HepG2 (cell line): ENCODE results near the gene UBB. TPM values are rescaled to one million over a fixed set of nuclear protein-coding genes. Genes with fewer than 3 reads are reported as not detected.
A peak's percentile ranks its signal among the peaks of the same experiment; 100 is the strongest.

Source experiments
- ASH2L ChIP-seq: fragments of 300-600, 200-600 bp; sonication (generic); IDR thresholded peaks from 2 replicates; pipeline ENCODE4 v1.7.0; 2017; ENCODE audit warnings: low read depth, mild to moderate bottlenecking, moderate library complexity, mixed read lengths, low read length; ENCODE audit not compliant: insufficient read length
- BORCS8-MEF2B ChIP-seq: sonication (generic); formaldehyde crosslinking; IDR thresholded peaks from 2 replicates; pipeline ENCODE4 v1.8.0; 2022; ENCODE audit warnings: mild to moderate bottlenecking, missing genetic modification reagents
- DR1 ChIP-seq: sonication (generic); formaldehyde crosslinking; IDR thresholded peaks from 2 replicates; pipeline ENCODE4 v1.8.0; 2021; ENCODE audit warnings: mild to moderate bottlenecking, missing genetic modification reagents, inconsistent platforms
- GABPB1 ChIP-seq: IDR thresholded peaks from 2 replicates; pipeline ENCODE4 v1.6.1; 2016; ENCODE audit warnings: mild to moderate bottlenecking, missing genetic modification reagents, moderate library complexity, missing compliant biosample characterization
- GLI4 ChIP-seq: sonication (generic); formaldehyde crosslinking; IDR thresholded peaks from 2 replicates; pipeline ENCODE4 v1.5.1; 2020; ENCODE audit warnings: missing genetic modification reagents, mild to moderate bottlenecking, moderate library complexity, borderline replicate concordance
- KDM1A ChIP-seq: IDR thresholded peaks from 2 replicates; pipeline ENCODE4 v1.6.1; 2016; ENCODE audit warnings: missing compliant biosample characterization
- MAFK ChIP-seq, 2 experiments: IDR thresholded peaks in 1 of 2; conservative IDR thresholded peaks in 1 of 2; 2 replicates each; pipeline ENCODE4 v1.6.1; 2011; ENCODE audit warnings: improper control_type of control experiment in 2 of 2, low read length in 2 of 2
- NR3C1 ChIP-seq: sonication (generic); formaldehyde crosslinking; IDR thresholded peaks from 2 replicates; pipeline ENCODE4 v1.4.0; 2020; ENCODE audit warnings: missing genetic modification reagents
- TBX3 ChIP-seq: fragments of 450-650 bp; IDR thresholded peaks from 2 replicates; pipeline ENCODE4 v1.6.1; 2017; ENCODE audit warnings: antibody characterized with exemption, mild to moderate bottlenecking, inconsistent platforms, borderline replicate concordance
- ZFP1 ChIP-seq: IDR thresholded peaks from 2 replicates; pipeline ENCODE4 v1.6.1; 2016
- ZFP36L1 ChIP-seq: sonication (generic); formaldehyde crosslinking; IDR thresholded peaks from 2 replicates; pipeline ENCODE4 v1.8.0; 2022; ENCODE audit warnings: mild to moderate bottlenecking, missing genetic modification reagents, moderate library complexity
- ZNF333 ChIP-seq: sonication (generic); formaldehyde crosslinking; IDR thresholded peaks from 2 replicates; pipeline ENCODE4 v1.4.0; 2020; ENCODE audit warnings: mild to moderate bottlenecking, missing genetic modification reagents, borderline replicate concordance
- ZNF607 ChIP-seq: sonication (generic); formaldehyde crosslinking; IDR thresholded peaks from 2 replicates; pipeline ENCODE4 v1.5.1; 2020; ENCODE audit warnings: missing genetic modification reagents, mild to moderate bottlenecking, borderline replicate concordance
- ZNF724P ChIP-seq: sonication (generic); formaldehyde crosslinking; IDR thresholded peaks from 2 replicates; pipeline ENCODE4 v1.8.0; 2022; ENCODE audit warnings: missing genetic modification reagents, borderline replicate concordance
- ZSCAN30 ChIP-seq: sonication (generic); formaldehyde crosslinking; IDR thresholded peaks from 2 replicates; pipeline ENCODE4 v1.5.0; 2020; ENCODE audit warnings: mild to moderate bottlenecking, missing genetic modification reagents
- polyA plus RNA-seq, 8 experiments: library from polyadenylated mRNA; depleted of rRNA in 3 of 8; stranded (reverse) in 7 of 8; unstranded in 1 of 8; fragments of >200 nt; fragmentation: Illumina TruSeq in 4 of 8; extraction: Trizol in 4 of 8; gene quantifications; 2 replicates each; pipeline versions ENCODE4 v1.2.1 to v1.2.3, GENCODE V29; 2011 to 2016; ENCODE audit warnings: low read depth in 4 of 8, missing spikeins in 1 of 8, mixed read lengths in 1 of 8; ENCODE audit not compliant: insufficient read depth in 1 of 8
- total RNA-seq, 5 experiments: library from RNA; depleted of rRNA; stranded (reverse); fragments of >200 nt; fragmentation: Illumina TruSeq; extraction: Trizol; gene quantifications; 2 replicates each; pipeline ENCODE4 v1.2.3, GENCODE V29; 2016; ENCODE audit warnings: low read depth in 1 of 5
- TF ChIP-seq, protein P1 (sequence below): sonication (generic); formaldehyde crosslinking; IDR thresholded peaks from 2 replicates; pipeline ENCODE4 v1.4.0; 2020; ENCODE audit warnings: missing genetic modification reagents
- TF ChIP-seq, protein P2 (sequence below): sonication (generic); formaldehyde crosslinking; IDR thresholded peaks from 2 replicates; pipeline ENCODE4 v1.8.1; 2022; ENCODE audit warnings: low read depth, mild to moderate bottlenecking, missing genetic modification reagents
- TF ChIP-seq, protein P3 (sequence below): sonication (generic); formaldehyde crosslinking; IDR thresholded peaks from 2 replicates; pipeline ENCODE4 v1.4.0; 2020; ENCODE audit warnings: mild to moderate bottlenecking, missing genetic modification reagents
- TF ChIP-seq, protein P4 (sequence below): IDR thresholded peaks from 2 replicates; pipeline ENCODE4 v1.6.1; 2016; ENCODE audit warnings: control low read depth

The UBB gene
- total and polyA plus RNA-seq, 2 of the 13 experiments (the other 11 are each of a cell fraction or from before 2014, with no cell fraction given): 1,130 to 2,066 TPM

DNA sequence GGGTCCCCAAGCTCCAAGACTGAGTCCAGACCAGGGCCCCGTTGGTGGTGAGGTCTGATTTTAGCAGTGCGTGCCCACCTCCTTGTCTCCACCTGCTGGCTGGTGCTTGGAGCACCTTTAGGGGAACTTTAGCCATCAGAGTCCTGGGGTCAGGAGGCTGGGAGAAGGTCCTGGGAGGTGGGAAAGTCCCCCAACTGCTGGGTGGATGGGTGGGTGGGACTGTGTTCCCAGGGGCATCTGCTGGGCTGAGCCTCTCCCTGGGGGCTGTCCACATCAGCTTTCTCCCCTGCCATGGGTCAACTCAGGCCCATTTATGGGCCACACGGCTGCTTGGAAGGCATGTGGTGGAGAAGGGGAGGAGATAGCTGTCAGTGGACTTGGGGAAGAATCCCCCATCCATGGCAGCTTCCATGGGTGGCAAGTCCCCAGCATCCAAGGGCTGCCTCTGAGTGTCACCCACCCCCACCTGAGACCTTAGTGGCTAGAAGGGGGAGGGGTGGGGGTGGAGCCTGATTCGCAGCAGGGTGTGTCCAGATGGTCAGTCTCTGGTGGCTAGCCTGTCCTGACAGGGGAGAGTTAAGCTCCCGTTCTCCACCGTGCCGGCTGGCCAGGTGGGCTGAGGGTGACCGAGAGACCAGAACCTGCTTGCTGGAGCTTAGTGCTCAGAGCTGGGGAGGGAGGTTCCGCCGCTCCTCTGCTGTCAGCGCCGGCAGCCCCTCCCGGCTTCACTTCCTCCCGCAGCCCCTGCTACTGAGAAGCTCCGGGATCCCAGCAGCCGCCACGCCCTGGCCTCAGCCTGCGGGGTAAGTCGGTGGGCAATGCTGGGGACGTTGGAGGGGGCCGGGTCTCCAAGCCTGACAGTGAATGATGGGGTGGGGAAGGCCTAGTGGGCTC, 34.4 kb downstream of the UBB start, which contains the start of gene TRPV2 (continued):
- TF ChIP-seq, protein P1, sequence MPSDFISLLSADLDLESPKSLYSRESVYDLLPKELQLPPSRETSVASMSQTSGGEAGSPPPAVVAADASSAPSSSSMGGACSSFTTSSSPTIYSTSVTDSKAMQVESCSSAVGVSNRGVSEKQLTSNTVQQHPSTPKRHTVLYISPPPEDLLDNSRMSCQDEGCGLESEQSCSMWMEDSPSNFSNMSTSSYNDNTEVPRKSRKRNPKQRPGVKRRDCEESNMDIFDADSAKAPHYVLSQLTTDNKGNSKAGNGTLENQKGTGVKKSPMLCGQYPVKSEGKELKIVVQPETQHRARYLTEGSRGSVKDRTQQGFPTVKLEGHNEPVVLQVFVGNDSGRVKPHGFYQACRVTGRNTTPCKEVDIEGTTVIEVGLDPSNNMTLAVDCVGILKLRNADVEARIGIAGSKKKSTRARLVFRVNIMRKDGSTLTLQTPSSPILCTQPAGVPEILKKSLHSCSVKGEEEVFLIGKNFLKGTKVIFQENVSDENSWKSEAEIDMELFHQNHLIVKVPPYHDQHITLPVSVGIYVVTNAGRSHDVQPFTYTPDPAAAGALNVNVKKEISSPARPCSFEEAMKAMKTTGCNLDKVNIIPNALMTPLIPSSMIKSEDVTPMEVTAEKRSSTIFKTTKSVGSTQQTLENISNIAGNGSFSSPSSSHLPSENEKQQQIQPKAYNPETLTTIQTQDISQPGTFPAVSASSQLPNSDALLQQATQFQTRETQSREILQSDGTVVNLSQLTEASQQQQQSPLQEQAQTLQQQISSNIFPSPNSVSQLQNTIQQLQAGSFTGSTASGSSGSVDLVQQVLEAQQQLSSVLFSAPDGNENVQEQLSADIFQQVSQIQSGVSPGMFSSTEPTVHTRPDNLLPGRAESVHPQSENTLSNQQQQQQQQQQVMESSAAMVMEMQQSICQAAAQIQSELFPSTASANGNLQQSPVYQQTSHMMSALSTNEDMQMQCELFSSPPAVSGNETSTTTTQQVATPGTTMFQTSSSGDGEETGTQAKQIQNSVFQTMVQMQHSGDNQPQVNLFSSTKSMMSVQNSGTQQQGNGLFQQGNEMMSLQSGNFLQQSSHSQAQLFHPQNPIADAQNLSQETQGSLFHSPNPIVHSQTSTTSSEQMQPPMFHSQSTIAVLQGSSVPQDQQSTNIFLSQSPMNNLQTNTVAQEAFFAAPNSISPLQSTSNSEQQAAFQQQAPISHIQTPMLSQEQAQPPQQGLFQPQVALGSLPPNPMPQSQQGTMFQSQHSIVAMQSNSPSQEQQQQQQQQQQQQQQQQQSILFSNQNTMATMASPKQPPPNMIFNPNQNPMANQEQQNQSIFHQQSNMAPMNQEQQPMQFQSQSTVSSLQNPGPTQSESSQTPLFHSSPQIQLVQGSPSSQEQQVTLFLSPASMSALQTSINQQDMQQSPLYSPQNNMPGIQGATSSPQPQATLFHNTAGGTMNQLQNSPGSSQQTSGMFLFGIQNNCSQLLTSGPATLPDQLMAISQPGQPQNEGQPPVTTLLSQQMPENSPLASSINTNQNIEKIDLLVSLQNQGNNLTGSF: no peak
- TF ChIP-seq, protein P2, sequence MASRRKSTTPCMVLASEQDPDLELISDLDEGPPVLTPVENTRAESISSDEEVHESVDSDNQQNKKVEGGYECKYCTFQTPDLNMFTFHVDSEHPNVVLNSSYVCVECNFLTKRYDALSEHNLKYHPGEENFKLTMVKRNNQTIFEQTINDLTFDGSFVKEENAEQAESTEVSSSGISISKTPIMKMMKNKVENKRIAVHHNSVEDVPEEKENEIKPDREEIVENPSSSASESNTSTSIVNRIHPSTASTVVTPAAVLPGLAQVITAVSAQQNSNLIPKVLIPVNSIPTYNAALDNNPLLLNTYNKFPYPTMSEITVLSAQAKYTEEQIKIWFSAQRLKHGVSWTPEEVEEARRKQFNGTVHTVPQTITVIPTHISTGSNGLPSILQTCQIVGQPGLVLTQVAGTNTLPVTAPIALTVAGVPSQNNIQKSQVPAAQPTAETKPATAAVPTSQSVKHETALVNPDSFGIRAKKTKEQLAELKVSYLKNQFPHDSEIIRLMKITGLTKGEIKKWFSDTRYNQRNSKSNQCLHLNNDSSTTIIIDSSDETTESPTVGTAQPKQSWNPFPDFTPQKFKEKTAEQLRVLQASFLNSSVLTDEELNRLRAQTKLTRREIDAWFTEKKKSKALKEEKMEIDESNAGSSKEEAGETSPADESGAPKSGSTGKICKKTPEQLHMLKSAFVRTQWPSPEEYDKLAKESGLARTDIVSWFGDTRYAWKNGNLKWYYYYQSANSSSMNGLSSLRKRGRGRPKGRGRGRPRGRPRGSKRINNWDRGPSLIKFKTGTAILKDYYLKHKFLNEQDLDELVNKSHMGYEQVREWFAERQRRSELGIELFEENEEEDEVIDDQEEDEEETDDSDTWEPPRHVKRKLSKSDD (CRISPR knock-in tag): no peak
- TF ChIP-seq ZFP1: no peak
- TF ChIP-seq NR3C1 (CRISPR knock-in tag): no peak
- TF ChIP-seq, protein P3, sequence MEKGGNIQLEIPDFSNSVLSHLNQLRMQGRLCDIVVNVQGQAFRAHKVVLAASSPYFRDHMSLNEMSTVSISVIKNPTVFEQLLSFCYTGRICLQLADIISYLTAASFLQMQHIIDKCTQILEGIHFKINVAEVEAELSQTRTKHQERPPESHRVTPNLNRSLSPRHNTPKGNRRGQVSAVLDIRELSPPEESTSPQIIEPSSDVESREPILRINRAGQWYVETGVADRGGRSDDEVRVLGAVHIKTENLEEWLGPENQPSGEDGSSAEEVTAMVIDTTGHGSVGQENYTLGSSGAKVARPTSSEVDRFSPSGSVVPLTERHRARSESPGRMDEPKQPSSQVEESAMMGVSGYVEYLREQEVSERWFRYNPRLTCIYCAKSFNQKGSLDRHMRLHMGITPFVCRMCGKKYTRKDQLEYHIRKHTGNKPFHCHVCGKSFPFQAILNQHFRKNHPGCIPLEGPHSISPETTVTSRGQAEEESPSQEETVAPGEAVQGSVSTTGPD: no peak
- no peak for TF ChIP-seq TBX3
- TF ChIP-seq GABPB1 (CRISPR knock-in tag): peak; percentile 34; the same call in 1 of the 2 replicates
- TF ChIP-seq ASH2L: no peak
- TF ChIP-seq ZNF607 (CRISPR knock-in tag): no peak
- no peak for TF ChIP-seq KDM1A (CRISPR knock-in tag)
- no peak for TF ChIP-seq ZNF724P (CRISPR knock-in tag)
- TF ChIP-seq DR1 (CRISPR knock-in tag): no peak
- TF ChIP-seq ZSCAN30: no peak
- TF ChIP-seq, protein P4, sequence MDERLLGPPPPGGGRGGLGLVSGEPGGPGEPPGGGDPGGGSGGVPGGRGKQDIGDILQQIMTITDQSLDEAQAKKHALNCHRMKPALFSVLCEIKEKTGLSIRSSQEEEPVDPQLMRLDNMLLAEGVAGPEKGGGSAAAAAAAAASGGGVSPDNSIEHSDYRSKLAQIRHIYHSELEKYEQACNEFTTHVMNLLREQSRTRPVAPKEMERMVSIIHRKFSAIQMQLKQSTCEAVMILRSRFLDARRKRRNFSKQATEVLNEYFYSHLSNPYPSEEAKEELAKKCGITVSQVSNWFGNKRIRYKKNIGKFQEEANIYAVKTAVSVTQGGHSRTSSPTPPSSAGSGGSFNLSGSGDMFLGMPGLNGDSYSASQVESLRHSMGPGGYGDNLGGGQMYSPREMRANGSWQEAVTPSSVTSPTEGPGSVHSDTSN (CRISPR knock-in tag): no peak
- TF ChIP-seq ZFP36L1 (CRISPR knock-in tag): no peak
- TF ChIP-seq GLI4 (CRISPR knock-in tag): 0 out of 2 replicates have a peak, but pooled peaks have one; percentile 40
- TF ChIP-seq MAFK (conservative IDR thresholded peaks at IDR 0.05 in 1 of 2, IDR thresholded peaks at IDR 0.05 in 1 of 2; ENCODE audit: low read length in 2 of 2): no peak
- no peak for TF ChIP-seq BORCS8-MEF2B
- 0 out of 2 replicates have a peak, but pooled peaks have one; percentile 58 for TF ChIP-seq ZNF333
